HTR-8/SVneo (cell line): Measurements from ENCODE around the gene SULF2.
"Not testable (repeated sequence)": the region's sequence is repeated elsewhere in the genome, so short reads cannot be mapped to it uniquely, and the experiment has no call there.

Experiments
- DNase-seq: peaks from one replicate; pipeline ENCODE4 v3.0.0; 2011; ENCODE audit warnings: low spot score, mixed read lengths; ENCODE audit not compliant: insufficient read length
- FAIRE-seq: peaks from 2 replicates; lab custom pipeline; 2011; peaks lifted over from hg19 to GRCh38; lab: Jason Lieb, UNC

SULF2 gene

GRCh38 chr20:47785311-47785853 is at the start of gene SULF2:
Gene SULF2 (minus strand): TSS chr20:47785481. CDS start chr20:47757363, 28,118 bp downstream.
- FAIRE-seq: no peak
- DNase-seq: no peak

DNA sequence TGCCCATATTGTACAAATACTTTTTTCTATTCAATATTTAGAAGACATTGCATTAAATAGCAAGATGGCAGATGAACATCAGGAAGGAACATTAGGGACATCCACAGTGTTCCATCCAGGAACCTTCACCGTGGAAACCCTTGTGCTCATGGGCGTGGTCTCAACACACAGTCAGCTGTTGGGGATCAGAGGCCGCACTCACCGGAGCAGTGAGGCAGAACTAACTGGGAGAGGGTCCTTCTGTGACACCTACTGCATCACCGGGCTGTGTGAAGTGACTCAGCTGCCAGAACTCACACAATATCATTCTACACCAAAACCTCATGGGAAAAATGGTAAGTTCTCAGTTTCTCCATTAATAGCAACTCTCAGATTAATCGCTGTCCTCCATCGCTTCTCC is 46.4 kb upstream of the SULF2 start:
- FAIRE-seq: not testable (repeated sequence)

GRCh38 chr20:47826716-47827115 is 41.4 kb upstream of the SULF2 start:
- not testable (repeated sequence) for FAIRE-seq, DNase-seq

More for the DNA sequence above, 46.4 kb upstream of the SULF2 start:
- DNase-seq: not testable (repeated sequence)

GRCh38 chr20:47826006-47826405 is 40.7 kb upstream of the SULF2 start:
- not testable (repeated sequence) for DNase-seq, FAIRE-seq

GRCh38 chr20:47825011-47825762 is 39.9 kb upstream of the SULF2 start:
- no peak for DNase-seq
- no peak for FAIRE-seq

DNA sequence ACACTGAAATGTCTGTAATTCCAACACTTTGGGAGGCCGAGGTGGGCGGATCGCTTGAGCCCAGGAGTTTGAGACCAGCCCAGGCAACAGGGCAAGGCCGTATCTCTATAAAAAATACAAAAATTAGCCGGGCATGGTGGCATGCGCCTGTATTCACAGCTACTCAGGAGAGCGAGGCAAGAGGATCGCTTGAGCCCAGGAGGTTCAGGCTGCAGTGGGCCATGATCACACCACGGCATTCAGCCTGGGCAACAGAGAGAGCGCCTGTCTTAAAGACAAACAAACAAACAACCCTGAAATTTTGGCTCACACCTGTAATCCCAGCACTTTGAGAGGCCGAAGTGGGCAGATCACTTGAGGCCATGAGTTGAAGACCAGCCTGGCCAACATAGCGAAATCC is 38.7 kb upstream of the SULF2 start:
- FAIRE-seq: not testable (repeated sequence)

DNA sequence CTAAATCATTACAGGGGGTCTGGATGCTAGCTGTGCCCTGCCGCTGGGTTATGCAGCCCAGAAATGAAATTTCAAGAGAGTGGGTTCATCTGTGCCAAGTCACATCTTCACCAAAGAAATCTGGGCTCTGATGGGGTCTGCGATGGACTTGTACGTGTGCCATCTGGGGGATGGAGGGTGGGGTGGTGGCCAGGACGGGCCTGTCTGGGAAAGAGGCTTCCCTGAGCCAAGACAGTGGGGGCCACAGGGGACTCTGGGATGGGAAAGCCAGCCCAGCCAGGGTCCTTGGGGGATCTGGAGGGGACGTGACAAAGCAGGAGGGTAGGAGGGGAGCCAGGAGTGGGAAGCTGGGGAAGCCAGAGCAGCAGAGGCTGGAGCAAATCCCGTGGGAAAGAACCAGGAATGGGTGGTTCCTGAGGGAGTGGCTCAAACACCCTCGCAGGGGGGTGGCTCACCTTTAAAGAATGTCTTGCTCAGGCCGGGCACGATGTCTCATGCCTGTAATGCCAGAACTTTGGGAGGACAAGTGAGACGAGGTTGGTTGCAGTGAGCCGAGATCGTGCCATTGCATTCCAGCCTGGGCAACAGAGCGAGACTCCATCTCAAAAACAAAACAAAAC is 36.3 kb upstream of the SULF2 start:
- FAIRE-seq: no peak
- DNase-seq: no peak

More for the DNA sequence above, 38.7 kb upstream of the SULF2 start:
- not testable (repeated sequence) for DNase-seq

DNA sequence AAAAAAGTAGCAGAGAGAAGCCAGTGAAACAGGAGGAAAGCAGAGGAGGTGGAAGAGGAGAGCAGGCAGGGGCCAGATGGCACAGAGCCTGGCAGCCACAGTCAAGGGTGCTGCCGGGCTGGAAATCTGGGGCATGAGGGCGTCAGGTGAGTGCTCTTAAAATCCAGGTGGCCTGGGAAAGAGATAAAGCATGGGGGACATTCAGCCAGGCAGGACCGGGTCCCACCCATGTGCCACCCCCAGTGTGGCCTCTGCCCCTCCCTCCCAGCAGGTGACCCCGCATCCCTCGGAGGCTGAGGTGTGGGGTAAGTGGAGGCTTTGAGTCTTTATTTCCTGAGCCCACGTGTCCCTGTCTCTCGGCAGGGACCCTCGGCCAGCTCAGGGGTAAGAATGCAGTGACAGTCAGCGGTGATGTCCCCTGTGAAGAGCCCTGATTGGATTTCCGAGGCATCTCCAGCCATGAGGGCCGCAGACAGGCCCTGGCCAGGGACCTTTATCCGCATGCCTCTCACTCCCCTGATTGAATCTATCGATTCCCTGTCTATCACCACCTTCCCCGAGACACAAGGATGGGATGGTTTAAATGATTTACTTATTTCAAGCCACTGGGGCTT is 33.8 kb upstream of the SULF2 start:
- DNase-seq: no peak
- FAIRE-seq: no peak

GRCh38 chr20:47818466-47818865 is 33.2 kb upstream of the SULF2 start:
- DNase-seq (no peak), FAIRE-seq (no peak)

GRCh38 chr20:47818016-47818415 is 32.7 kb upstream of the SULF2 start:
- DNase-seq (no peak), FAIRE-seq (no peak)

GRCh38 chr20:47817573-47817972 is 32.3 kb upstream of the SULF2 start:
- FAIRE-seq (peak; percentile 54), DNase-seq (no peak)

DNA sequence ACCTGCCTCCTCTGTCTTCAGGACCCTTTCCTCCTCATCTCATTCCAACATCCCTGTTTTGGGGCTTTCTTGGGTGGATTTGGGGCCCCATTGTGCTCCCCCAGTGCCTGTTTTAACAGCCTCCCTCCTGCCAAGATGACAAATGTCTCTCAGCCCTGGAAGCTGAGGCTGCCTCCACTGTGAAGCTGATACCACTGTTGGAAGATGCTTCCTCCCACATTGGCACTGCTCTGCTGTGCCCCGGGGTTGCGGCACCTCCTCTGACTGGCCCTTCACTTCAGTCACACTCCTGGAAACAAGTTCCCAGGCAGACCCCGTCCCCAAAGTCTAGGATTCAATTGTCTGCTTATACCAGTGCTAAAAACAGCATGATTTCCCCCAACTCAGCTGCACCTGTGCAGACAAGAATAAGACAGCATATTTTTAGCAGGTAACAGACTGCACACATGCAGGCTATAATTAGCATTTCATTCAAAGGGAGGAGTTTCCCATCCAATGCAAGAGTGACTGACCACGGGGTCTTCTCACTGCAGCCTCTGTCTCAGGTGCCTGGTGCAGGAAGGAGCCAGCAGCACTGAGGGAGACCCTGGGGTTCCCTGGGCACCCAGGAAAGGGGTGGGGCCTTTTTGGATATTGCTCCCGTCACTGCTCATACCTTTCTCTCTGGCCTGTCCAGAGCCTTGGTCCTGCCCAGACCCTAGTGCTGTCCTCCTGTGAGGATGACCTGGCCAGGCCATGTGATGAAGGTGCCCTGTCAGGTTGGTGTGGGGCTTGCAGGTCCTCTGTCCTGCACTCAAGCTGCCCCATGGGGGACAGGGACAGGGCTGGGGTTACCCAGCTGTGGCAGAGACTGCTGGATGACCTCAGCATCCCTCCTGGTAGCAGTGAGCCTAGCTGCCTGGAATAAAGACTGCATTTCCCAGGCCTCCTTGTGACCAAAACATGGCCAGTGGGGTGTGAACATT is 31.5 kb upstream of the SULF2 start:
- FAIRE-seq (peak; percentile 75), DNase-seq (no peak)

DNA sequence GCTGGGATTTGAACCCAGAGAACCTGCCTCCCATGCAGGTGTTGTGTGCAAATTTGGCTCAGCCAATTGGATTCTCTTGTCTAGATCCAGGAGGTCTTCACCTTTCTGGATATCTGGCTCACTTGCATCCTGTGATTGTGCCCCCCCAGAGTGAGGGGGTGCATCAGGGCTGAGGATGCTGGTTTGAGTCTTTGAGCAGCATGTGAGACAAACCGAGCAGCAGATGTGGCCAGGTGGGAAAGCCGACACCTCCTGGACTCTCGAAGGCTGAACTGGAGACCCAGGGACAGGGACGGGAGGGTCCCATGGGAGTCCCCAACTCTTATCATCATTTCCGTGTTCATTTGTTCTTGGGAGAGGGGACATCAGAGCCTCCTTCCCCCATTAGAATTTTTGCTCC is 30.6 kb upstream of the SULF2 start:
- no peak for FAIRE-seq
- DNase-seq: no peak

DNA sequence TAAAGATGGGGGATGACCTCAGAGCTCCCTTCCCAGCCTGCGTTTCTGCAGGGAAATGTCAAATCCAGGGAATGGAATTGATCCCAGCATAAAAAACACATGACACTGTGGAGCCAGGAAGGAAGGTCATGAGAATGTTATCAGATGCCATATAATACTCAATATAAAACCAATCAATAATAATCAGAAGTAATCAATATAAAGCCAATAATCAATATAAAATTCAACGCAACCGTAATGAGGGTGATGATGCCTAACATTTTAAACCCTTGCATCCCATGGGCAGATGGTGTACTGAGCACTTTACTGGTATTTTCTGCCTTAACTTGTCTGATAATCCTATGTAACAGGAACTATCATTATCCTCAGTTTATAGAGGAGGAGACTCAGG is 30.1 kb upstream of the SULF2 start:
- FAIRE-seq (peak; percentile 69), DNase-seq (no peak)

DNA sequence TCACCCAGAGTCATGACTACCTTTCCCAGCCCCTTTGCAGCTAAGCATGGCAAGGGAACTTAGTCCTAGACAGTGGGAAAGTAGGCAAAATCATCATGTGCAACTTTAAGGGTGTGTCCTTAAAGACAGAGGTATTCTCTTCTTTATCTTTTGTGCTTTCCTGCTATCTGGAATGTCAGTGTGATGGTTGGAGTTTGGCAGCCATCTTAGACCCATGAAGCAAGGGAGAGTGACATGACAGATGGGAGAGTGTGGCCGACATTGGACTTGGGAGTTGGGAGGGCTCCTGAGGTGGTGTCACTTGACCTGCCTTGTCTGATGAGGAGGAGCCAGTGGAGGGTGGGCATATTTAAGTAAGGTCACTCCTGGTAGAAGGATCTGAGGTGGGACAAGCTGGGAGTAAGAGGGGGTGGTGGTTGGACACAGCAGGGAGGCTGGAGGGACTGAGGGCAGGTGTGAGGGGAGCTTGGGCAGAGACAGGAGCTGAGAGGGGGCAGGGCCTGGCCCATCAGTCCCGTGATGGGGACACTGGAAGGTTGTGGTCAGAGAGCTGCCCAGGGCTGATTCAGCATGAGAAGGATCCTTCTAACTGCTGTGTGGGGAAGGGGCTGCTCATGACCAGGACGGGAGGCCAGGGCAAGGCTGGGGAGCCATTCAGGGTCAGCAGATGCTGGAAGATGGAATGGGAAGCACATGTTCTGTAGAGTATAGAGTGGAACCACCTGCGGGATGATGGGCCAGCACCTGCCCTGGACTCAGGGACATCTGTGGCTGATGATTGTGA is 29.5 kb upstream of the SULF2 start:
- FAIRE-seq (peak; percentile 93), DNase-seq (no peak)

GRCh38 chr20:47810721-47811347 is 25.6 kb upstream of the SULF2 start:
- DNase-seq (no peak), FAIRE-seq (no peak)

DNA sequence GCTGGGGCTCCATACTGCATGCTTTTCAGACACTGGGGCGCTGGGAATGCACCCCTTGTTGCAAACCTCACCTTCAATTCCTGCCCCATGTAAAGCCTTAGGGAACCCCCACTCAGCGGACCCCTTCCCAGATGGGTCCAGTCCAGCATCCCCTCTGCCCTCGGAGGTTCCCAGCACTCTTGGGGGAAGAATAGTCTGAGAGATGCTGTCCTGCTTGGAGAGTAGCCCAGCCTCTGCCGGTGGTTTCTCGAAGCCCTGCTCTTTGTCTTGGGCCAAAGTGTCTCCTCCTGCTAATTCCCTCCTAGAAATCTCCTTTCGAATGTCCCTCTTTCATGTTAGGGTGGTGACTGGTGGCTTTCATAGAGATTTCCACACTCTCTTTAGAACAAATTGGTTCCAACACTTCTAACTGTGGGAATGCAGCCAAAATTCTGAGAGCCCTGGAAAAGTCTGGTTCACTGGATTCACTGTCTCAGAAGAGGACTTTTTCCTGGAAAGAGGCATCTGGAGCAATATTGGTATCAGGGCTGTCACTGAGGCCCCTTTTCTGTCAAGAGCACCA is 24.9 kb upstream of the SULF2 start:
- DNase-seq (no peak), FAIRE-seq (no peak)
